ENCODE results near the gene SREBF1. TPM values are rescaled to one million over a fixed set of nuclear protein-coding genes. Genes with fewer than 3 reads are reported as not detected.

Gene SREBF1
- total and polyA plus RNA-seq, 2 experiments from 2014 or later: 39.6 to 85.3 TPM

- TF ChIP-seq ETS1 (IDR thresholded peaks at IDR 0.05) (no peak), NANOG (IDR thresholded peaks at IDR 0.05; ENCODE audit: borderline replicate concordance) (no peak), POLR2AphosphoS5 (IDR thresholded peaks at IDR 0.05; ENCODE audit: low read depth) (no peak), ZNF331 (CRISPR knock-in tag; IDR thresholded peaks at IDR 0.05; ENCODE audit: low read depth) (no peak), JUNB (IDR thresholded peaks at IDR 0.05; ENCODE audit: unreplicated experiment) (no peak), EZH2 (IDR thresholded peaks at IDR 0.05; ENCODE audit: low read depth, unreplicated experiment) (no peak), STAT1 (IDR thresholded peaks at IDR 0.05; ENCODE audit: unreplicated experiment) (no peak)
- TF ChIP-seq, protein P1, sequence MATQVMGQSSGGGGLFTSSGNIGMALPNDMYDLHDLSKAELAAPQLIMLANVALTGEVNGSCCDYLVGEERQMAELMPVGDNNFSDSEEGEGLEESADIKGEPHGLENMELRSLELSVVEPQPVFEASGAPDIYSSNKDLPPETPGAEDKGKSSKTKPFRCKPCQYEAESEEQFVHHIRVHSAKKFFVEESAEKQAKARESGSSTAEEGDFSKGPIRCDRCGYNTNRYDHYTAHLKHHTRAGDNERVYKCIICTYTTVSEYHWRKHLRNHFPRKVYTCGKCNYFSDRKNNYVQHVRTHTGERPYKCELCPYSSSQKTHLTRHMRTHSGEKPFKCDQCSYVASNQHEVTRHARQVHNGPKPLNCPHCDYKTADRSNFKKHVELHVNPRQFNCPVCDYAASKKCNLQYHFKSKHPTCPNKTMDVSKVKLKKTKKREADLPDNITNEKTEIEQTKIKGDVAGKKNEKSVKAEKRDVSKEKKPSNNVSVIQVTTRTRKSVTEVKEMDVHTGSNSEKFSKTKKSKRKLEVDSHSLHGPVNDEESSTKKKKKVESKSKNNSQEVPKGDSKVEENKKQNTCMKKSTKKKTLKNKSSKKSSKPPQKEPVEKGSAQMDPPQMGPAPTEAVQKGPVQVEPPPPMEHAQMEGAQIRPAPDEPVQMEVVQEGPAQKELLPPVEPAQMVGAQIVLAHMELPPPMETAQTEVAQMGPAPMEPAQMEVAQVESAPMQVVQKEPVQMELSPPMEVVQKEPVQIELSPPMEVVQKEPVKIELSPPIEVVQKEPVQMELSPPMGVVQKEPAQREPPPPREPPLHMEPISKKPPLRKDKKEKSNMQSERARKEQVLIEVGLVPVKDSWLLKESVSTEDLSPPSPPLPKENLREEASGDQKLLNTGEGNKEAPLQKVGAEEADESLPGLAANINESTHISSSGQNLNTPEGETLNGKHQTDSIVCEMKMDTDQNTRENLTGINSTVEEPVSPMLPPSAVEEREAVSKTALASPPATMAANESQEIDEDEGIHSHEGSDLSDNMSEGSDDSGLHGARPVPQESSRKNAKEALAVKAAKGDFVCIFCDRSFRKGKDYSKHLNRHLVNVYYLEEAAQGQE (IDR thresholded peaks at IDR 0.05; ENCODE audit: unreplicated experiment): no peak
Measured at GRCh38 chr17:17835415-17836249, 1.2 kb downstream of the SREBF1 start (continued).

DNA sequence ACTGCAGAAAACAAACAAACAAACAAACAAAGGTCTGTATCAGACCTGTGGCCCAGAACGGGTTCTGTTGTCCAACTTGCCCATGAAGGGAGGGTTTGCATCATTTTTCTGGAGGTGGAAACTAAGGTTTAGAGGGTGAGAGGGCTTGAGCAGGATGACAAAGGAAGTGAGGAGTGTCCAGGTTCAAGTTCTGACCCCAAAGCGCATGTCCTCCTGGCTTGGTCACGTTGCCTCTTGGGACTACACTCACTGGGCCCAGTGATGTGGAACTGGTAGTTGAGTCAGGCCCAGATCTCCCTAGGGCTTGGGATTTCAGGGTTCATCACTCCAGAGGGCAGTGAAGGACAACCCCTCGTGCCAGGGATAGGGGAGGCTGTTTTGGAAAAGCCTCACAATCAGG, 1.8 kb downstream of the SREBF1 start:
- Mint-ChIP-seq H3K27me3 (ENCODE audit: insufficient read depth, low read depth, poor library complexity) (peaks cover 32% of the 10 kb centered on the region), H3K9me3 (no peaks in the 10 kb centered on the region), H3K27ac (no peak overlapping the region), H3K36me3 (ENCODE audit: low read depth) (peaks cover 39% of the 10 kb centered on the region), H3K4me1 (peaks cover 62% of the 10 kb centered on the region), H3K4me3 (peak overlapping the region; percentile 80)
- H3K4me2 ChIP-seq: peak overlapping the region; percentile 93
- H3K27me3 ChIP-seq (ENCODE audit: insufficient read depth): no peaks in the 10 kb centered on the region
- DNase-seq (ENCODE audit: low spot score) (no peak), ATAC-seq (no peak)
- no peak overlapping the region for H3K27ac ChIP-seq (ENCODE audit: low read depth)
- H2AFZ ChIP-seq: no peak overlapping the region
- peaks cover 20% of the 10 kb centered on the region for H3F3A ChIP-seq (replicated peaks; ENCODE audit: low read depth)
- peak overlapping the region; percentile 97 for H3K4me3 ChIP-seq
- peaks cover 44% of the 10 kb centered on the region for H3K4me1 ChIP-seq (ENCODE audit: insufficient read depth)
- peaks cover 59% of the 10 kb centered on the region for H3K79me2 ChIP-seq (replicated peaks; ENCODE audit: insufficient read depth)
- peaks cover 47% of the 10 kb centered on the region for H4K20me1 ChIP-seq (replicated peaks; ENCODE audit: insufficient read depth)
- H3K9me2 ChIP-seq (ENCODE audit: insufficient read depth): no peaks in the 10 kb centered on the region
- no peaks in the 10 kb centered on the region for H3K36me3 ChIP-seq (ENCODE audit: insufficient read depth)
- TF ChIP-seq EZH2 (IDR thresholded peaks at IDR 0.05; ENCODE audit: low read depth, unreplicated experiment): no peak
- TF ChIP-seq JUNB (IDR thresholded peaks at IDR 0.05; ENCODE audit: unreplicated experiment): no peak
- TF ChIP-seq ZNF462 (CRISPR knock-in tag; IDR thresholded peaks at IDR 0.05): no peak
- no peak for TF ChIP-seq CTCF (conservative IDR thresholded peaks at IDR 0.05; ENCODE audit: low read depth in 2 of 2)
- TF ChIP-seq EZH2phosphoT487 (IDR thresholded peaks at IDR 0.05; ENCODE audit: unreplicated experiment): no peak
- no peak for TF ChIP-seq NANOG (IDR thresholded peaks at IDR 0.05; ENCODE audit: borderline replicate concordance)
